Measurements from ENCODE around the gene ADAM22.

ADAM22 gene

DNA sequence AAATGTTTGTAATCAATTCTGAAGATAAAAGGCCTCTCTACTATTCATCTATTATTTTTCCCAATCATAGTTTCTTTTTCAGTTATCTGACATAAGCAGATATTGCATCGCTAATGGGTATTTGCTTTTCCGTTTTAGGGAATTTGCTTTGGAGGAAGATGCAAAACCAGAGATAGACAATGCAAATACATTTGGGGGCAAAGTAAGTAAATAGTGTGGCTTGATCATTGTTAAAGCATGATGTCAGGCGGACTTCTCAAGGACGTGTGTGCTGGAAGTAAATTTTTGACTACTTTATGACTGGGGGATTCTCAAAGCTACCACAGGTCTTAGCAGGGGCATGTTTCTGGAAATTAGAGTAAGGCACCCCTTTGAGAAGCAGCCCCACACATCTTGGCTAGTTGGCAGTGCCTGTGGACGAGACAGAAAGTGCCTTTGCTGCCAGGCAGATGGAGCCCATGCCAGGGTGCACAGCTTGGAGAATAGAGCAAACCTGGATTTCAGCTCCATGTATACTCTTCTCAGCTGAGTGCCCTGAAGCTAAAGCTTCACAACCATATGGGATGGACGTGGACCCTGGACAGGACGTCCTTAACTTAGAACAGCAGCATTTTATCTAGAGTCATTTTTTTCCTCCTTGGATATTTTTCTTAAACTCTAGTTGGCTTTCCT, 217.2 kb downstream of the ADAM22 start:
- no peaks in the 10 kb centered on the region for H3K9me3 ChIP-seq (ENCODE audit: insufficient read depth, low read length, severe bottlenecking)
- no peaks in the 10 kb centered on the region for H4K20me1 ChIP-seq (ENCODE audit: insufficient read depth, low read length)
- DNase-seq (no peak), ATAC-seq (ENCODE audit: insufficient read depth, low read depth) (no peak)
- no peak for TF ChIP-seq EZH2 (IDR thresholded peaks at IDR 0.05; ENCODE audit: borderline replicate concordance, low read depth, low read length, severe bottlenecking)
- TF ChIP-seq, protein P1, sequence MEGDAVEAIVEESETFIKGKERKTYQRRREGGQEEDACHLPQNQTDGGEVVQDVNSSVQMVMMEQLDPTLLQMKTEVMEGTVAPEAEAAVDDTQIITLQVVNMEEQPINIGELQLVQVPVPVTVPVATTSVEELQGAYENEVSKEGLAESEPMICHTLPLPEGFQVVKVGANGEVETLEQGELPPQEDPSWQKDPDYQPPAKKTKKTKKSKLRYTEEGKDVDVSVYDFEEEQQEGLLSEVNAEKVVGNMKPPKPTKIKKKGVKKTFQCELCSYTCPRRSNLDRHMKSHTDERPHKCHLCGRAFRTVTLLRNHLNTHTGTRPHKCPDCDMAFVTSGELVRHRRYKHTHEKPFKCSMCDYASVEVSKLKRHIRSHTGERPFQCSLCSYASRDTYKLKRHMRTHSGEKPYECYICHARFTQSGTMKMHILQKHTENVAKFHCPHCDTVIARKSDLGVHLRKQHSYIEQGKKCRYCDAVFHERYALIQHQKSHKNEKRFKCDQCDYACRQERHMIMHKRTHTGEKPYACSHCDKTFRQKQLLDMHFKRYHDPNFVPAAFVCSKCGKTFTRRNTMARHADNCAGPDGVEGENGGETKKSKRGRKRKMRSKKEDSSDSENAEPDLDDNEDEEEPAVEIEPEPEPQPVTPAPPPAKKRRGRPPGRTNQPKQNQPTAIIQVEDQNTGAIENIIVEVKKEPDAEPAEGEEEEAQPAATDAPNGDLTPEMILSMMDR (IDR thresholded peaks at IDR 0.05; ENCODE audit: borderline replicate concordance, extremely low read depth, low read length, poor library complexity, severe bottlenecking): no peak
- no peak overlapping the region for H3K4me3 ChIP-seq (ENCODE audit: low read depth in 1 of 2, low read length in 2 of 2)
- H3K36me3 ChIP-seq (ENCODE audit: insufficient read depth, low read length): peaks cover 27% of the 10 kb centered on the region; the same call in 1 of the 2 replicates
- H3K79me2 ChIP-seq (ENCODE audit: insufficient read depth, low read length): no peaks in the 10 kb centered on the region
- no peak overlapping the region for H2AFZ ChIP-seq (ENCODE audit: low read depth, low read length)
- H3K4me2 ChIP-seq (ENCODE audit: insufficient read depth, low read length): no peak overlapping the region
- no peaks in the 10 kb centered on the region for H3K4me1 ChIP-seq (ENCODE audit: insufficient read depth, low read length)
- no peak overlapping the region for H3K27ac ChIP-seq (ENCODE audit: low read length)
- no peaks in the 10 kb centered on the region for H3K27me3 ChIP-seq (ENCODE audit: insufficient read depth, low read length, poor library complexity)
- no peak overlapping the region for H3K9ac ChIP-seq (ENCODE audit: low read depth, low read length)

DNA sequence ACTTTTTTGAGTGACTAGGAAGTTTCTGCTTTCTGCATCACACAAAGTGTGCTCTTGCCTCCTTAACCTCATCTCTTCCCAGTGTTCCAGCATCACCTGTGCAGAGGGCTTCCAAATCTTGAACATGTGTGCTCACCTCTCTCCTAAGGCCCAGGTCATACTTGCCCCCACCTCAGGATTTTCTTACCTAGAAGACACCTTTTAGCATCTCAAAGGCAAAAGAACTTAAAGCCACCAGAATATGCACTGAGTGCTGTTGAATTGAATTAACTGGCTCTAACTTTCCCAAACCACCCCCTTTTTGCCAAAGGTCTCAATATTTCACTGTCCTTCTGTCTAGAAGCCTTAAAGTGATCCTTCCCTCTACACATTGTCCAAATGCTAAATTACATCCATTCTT, 219.3 kb downstream of the ADAM22 start:
- H3K27ac ChIP-seq (ENCODE audit: low read length): no peak overlapping the region
- H3K9ac ChIP-seq (ENCODE audit: low read depth, low read length): no peak overlapping the region
- TF ChIP-seq, protein P1 (IDR thresholded peaks at IDR 0.05; ENCODE audit: borderline replicate concordance, extremely low read depth, low read length, poor library complexity, severe bottlenecking): no peak
- TF ChIP-seq EZH2 (IDR thresholded peaks at IDR 0.05; ENCODE audit: borderline replicate concordance, low read depth, low read length, severe bottlenecking): no peak
- H3K4me1 ChIP-seq (ENCODE audit: insufficient read depth, low read length): no peaks in the 10 kb centered on the region
- H3K27me3 ChIP-seq (ENCODE audit: insufficient read depth, low read length, poor library complexity): no peaks in the 10 kb centered on the region
- peaks cover 31% of the 10 kb centered on the region; the same call in 1 of the 2 replicates for H3K36me3 ChIP-seq (ENCODE audit: insufficient read depth, low read length)
- no peaks in the 10 kb centered on the region for H4K20me1 ChIP-seq (ENCODE audit: insufficient read depth, low read length)
- H3K9me3 ChIP-seq (ENCODE audit: insufficient read depth, low read length, severe bottlenecking): no peaks in the 10 kb centered on the region
- H3K79me2 ChIP-seq (ENCODE audit: insufficient read depth, low read length): no peaks in the 10 kb centered on the region
- no peak overlapping the region for H3K4me3 ChIP-seq (ENCODE audit: low read depth in 1 of 2, low read length in 2 of 2)
- DNase-seq: no peak
- no peak for ATAC-seq (ENCODE audit: insufficient read depth, low read depth)
- H3K4me2 ChIP-seq (ENCODE audit: insufficient read depth, low read length): no peak overlapping the region
- no peak overlapping the region for H2AFZ ChIP-seq (ENCODE audit: low read depth, low read length)

DNA sequence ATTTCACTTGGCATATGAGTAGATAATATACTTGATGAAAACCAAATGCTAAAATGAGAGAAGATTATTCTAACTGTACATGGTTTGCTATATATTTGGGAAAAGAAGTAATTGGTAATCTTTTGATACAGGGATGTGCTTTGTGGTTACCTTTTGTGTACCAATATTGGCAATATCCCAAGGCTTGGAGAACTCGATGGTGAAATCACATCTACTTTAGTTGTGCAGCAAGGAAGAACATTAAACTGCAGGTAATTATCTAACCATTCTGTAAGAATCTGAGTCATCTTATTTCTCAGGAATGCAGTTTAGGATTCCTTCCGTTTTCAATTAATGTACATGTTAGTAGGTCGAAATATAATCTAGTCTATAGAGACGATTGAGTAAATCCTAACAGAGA, 221.7 kb downstream of the ADAM22 start:
- H3K79me2 ChIP-seq (ENCODE audit: insufficient read depth, low read length): no peaks in the 10 kb centered on the region
- DNase-seq: no peak
- H3K27ac ChIP-seq (ENCODE audit: low read length): no peak overlapping the region
- no peaks in the 10 kb centered on the region for H4K20me1 ChIP-seq (ENCODE audit: insufficient read depth, low read length)
- no peak for ATAC-seq (ENCODE audit: insufficient read depth, low read depth)
- no peak overlapping the region for H2AFZ ChIP-seq (ENCODE audit: low read depth, low read length)
- no peaks in the 10 kb centered on the region for H3K4me1 ChIP-seq (ENCODE audit: insufficient read depth, low read length)
- H3K9ac ChIP-seq (ENCODE audit: low read depth, low read length): no peak overlapping the region
- H3K36me3 ChIP-seq (ENCODE audit: insufficient read depth, low read length): peaks cover 20% of the 10 kb centered on the region; the same call in 1 of the 2 replicates
- peaks cover 3% of the 10 kb centered on the region for H3K9me3 ChIP-seq (ENCODE audit: insufficient read depth, low read length, severe bottlenecking)
- no peaks in the 10 kb centered on the region for H3K27me3 ChIP-seq (ENCODE audit: insufficient read depth, low read length, poor library complexity)
- H3K4me2 ChIP-seq (ENCODE audit: insufficient read depth, low read length): no peak overlapping the region
- H3K4me3 ChIP-seq (ENCODE audit: low read depth in 1 of 2, low read length in 2 of 2): no peak overlapping the region
- TF ChIP-seq, protein P1 (IDR thresholded peaks at IDR 0.05; ENCODE audit: borderline replicate concordance, extremely low read depth, low read length, poor library complexity, severe bottlenecking): no peak
- TF ChIP-seq EZH2 (IDR thresholded peaks at IDR 0.05; ENCODE audit: borderline replicate concordance, low read depth, low read length, severe bottlenecking): no peak
